ENCODE results near the gene SH2D2A.

DNA sequence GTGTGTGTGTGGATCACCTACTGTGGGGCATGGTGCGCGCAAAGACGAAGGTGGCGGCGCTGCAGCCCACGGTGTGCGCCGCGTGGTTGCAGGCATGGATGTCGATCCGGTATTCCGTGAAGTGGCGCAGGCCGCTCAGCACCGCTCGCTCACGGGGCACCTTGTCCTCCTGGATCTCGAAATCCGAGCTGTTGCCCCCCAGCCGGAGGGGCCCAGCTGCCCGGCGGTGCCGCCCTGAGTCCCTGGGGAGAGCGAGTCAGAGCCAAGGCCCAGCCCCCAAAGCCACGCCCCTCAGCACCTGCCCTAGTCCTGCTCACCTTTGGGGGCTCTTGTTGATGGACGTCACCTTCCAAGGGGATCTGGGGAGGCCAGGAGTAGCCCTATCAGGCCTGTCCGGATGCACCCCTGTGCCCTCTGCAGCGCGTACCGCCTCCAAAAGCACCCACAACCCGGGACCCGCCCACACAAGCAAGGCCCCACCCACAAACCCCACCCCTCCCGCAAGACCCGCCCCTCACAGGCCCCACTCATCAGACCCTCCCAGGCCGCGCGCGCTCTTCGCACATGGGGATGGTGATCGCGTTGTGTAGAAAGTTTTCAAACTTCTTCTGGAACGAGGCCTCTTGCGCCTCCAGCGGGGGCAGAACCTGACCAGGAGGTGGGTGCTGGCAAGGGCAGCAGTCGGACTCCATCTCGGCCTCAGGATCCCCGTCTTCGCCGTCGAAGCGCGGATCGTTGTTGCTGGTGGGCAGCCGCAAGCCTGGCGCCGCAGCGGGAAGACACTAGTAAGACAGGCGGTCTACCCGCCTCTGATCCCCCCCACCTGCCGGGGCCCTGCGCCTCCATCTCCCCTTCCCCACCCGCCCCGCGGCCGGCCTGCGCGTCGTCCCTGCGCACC lies 28.7 kb upstream of the SH2D2A start:
- TF ChIP-seq, protein P1, sequence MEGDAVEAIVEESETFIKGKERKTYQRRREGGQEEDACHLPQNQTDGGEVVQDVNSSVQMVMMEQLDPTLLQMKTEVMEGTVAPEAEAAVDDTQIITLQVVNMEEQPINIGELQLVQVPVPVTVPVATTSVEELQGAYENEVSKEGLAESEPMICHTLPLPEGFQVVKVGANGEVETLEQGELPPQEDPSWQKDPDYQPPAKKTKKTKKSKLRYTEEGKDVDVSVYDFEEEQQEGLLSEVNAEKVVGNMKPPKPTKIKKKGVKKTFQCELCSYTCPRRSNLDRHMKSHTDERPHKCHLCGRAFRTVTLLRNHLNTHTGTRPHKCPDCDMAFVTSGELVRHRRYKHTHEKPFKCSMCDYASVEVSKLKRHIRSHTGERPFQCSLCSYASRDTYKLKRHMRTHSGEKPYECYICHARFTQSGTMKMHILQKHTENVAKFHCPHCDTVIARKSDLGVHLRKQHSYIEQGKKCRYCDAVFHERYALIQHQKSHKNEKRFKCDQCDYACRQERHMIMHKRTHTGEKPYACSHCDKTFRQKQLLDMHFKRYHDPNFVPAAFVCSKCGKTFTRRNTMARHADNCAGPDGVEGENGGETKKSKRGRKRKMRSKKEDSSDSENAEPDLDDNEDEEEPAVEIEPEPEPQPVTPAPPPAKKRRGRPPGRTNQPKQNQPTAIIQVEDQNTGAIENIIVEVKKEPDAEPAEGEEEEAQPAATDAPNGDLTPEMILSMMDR (IDR thresholded peaks at IDR 0.05; ENCODE audit: borderline replicate concordance, extremely low read depth, low read length, poor library complexity, severe bottlenecking) = no peak
- no peak for TF ChIP-seq EZH2 (IDR thresholded peaks at IDR 0.05; ENCODE audit: borderline replicate concordance, low read depth, low read length, severe bottlenecking)

Data from DND-41 (cell line).